PC-3 (cell line): Measurements from ENCODE around the gene ATXN7L3.

Source experiments
- CTCF ChIP-seq: fragments of 300-600 bp; sonication (generic); conservative IDR thresholded peaks from 2 replicates; pipeline ENCODE4 v1.5.1; 2017; ENCODE audit warnings: antibody characterized with exemption, low read depth, mild to moderate bottlenecking, low read length
- EZH2phosphoT487 ChIP-seq: fragments of 300-600 bp; sonication (generic); IDR thresholded peaks from 2 replicates; pipeline ENCODE4 v1.6.1; 2018; ENCODE audit warnings: mild to moderate bottlenecking, antibody characterized with exemption, low read length, borderline replicate concordance

- TF ChIP-seq CTCF (no peak), EZH2phosphoT487 (no peak)
Observed at GRCh38 chr17:44187131-44187899, 12.4 kb downstream of the ATXN7L3 start.
